Activated CD4-positive, alpha-beta memory T cell treated with anti-CD3 and anti-CD28 coated beads for 36 hours (primary cell): ENCODE data around the gene ADCY2. TPM values are rescaled to one million over a fixed set of nuclear protein-coding genes. Genes with fewer than 3 reads are reported as not detected.
"Not testable (repeated sequence)": the region's sequence is repeated elsewhere in the genome, so short reads cannot be mapped to it uniquely, and the experiment has no call there.

Experiments
- CTCF ChIA-PET: fragments of 350-600 bp; sonication (Branson Sonifier 250); formaldehyde crosslinking; loops from one replicate; lab custom pipeline; 2021; ENCODE audit warnings: antibody characterized with exemption, inconsistent platforms; lab: Charles Lee
- POLR2A ChIA-PET: fragments of 350-600 bp; sonication (Branson Sonifier 250); formaldehyde crosslinking; loops from one replicate; lab custom pipeline; 2021; ENCODE audit warnings: antibody characterized with exemption; lab: Charles Lee
- DNase-seq: peaks from one replicate; pipeline ENCODE4 v3.0.0-alpha.2; 2020
- H3K27ac Mint-ChIP-seq: one replicate; pipeline ENCODE4 v1.8.0; 2021; ENCODE audit warnings: mixed read lengths
- H3K27me3 Mint-ChIP-seq: one replicate; pipeline ENCODE4 v1.8.0; 2021; ENCODE audit warnings: mixed read lengths
- H3K36me3 Mint-ChIP-seq: one replicate; pipeline ENCODE4 v1.8.0; 2021; ENCODE audit warnings: mixed read lengths
- H3K4me1 Mint-ChIP-seq: one replicate; pipeline ENCODE4 v1.8.0; 2021; ENCODE audit warnings: low read depth, mixed read lengths
- H3K4me3 Mint-ChIP-seq: one replicate; pipeline ENCODE4 v1.8.0; 2021; ENCODE audit warnings: mild to moderate bottlenecking, mixed read lengths
- H3K9me3 Mint-ChIP-seq: one replicate; pipeline ENCODE4 v1.8.0; 2021; ENCODE audit warnings: mixed read lengths
- intact Hi-C: fragments of 100-400 bp; cut with micrococcal nuclease; formaldehyde crosslinking; loops from one replicate; pipeline ENCODE4 v1.15.1; 2023
- total RNA-seq, 2 experiments: library from RNA; stranded (reverse); gene quantifications; one replicate each; pipeline ENCODE4 v1.2.3, GENCODE V29; 2021

Gene ADCY2
- total RNA-seq, 2 experiments from 2014 or later: not detected

DNA sequence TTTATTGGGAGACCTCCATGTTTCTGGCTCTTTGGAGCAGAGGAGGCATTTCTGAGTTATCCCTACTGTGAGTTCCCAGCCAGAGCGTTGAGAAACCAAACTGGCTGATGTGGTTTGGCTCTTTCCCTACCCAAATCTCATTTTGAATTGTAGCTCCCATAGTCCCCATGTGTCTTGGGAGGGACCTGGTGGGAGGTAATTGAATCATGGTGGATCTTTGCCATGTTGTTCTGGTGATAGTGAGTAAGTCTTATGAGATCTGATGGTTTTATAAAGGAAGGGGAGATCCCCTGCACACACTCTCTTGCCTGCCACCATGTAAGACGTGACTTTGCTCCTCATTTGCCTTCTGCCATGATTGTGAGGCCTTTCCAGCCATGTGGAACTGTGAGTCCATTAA lies 27.3 kb downstream of the ADCY2 start:
- POLR2A ChIA-PET, DNase-seq, H3K4me1 Mint-ChIP-seq, H3K27ac Mint-ChIP-seq, intact Hi-C loops, CTCF ChIA-PET, H3K4me3 Mint-ChIP-seq, H3K9me3 Mint-ChIP-seq, H3K36me3 Mint-ChIP-seq: not testable (repeated sequence)
- H3K27me3 Mint-ChIP-seq: peaks cover 12% of the 10 kb centered on the region

DNA sequence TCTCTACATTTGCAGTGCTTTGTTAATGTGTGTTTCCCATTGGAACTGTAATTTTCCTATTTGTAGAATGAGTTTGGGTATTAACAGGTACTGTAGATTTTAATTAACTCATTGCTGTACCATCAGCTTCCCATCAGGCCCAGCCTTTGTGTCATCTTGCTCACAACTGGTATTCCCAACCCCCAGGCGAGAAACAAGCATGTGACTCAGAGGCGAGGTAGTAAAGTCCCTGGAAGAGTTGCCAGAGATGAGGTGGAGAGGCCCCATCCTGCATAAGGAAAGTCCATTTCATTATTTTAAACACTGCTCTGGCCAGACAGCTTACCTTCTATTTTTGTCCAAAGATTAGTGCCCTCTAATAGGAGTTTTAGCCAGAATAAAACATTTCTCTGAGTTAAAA lies 29.9 kb downstream of the ADCY2 start:
- Mint-ChIP-seq H3K27ac (no peak overlapping the region), H3K36me3 (no peaks in the 10 kb centered on the region), H3K4me1 (no peaks in the 10 kb centered on the region), H3K9me3 (peaks cover 8% of the 10 kb centered on the region), H3K27me3 (peaks cover 7% of the 10 kb centered on the region), H3K4me3 (no peak overlapping the region)
- CTCF ChIA-PET: no interaction called here
- no peak for DNase-seq
- intact Hi-C loops: no loop called here
- POLR2A ChIA-PET: no interaction called here

DNA sequence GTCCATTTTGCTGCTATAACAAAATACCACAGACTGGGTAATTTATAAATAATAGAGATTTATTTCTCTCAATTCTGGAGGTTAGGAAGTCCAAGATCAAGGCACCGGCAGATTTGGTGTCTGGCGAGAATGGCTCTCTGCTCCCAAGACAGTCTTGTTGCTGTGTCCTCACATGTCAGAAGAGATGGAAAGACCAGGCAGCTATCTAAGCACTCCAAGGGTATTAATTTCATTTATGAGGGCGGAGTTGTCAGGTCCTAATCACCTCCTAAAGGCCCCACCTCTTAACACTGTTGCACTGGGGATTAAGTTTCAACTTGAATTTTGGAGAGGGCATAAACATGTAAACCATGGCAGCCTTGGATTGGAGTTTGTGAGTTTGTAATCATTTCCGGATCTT lies 30.3 kb downstream of the ADCY2 start:
- H3K4me1 Mint-ChIP-seq: no peaks in the 10 kb centered on the region
- H3K27ac Mint-ChIP-seq: no peak overlapping the region
- ChIA-PET POLR2A (no interaction called here), CTCF (no interaction called here)
- intact Hi-C loops: no loop called here
- H3K9me3 Mint-ChIP-seq: peaks cover 8% of the 10 kb centered on the region
- H3K36me3 Mint-ChIP-seq: no peaks in the 10 kb centered on the region
- H3K4me3 Mint-ChIP-seq: no peak overlapping the region
- no peak for DNase-seq
- H3K27me3 Mint-ChIP-seq: peaks cover 6% of the 10 kb centered on the region

DNA sequence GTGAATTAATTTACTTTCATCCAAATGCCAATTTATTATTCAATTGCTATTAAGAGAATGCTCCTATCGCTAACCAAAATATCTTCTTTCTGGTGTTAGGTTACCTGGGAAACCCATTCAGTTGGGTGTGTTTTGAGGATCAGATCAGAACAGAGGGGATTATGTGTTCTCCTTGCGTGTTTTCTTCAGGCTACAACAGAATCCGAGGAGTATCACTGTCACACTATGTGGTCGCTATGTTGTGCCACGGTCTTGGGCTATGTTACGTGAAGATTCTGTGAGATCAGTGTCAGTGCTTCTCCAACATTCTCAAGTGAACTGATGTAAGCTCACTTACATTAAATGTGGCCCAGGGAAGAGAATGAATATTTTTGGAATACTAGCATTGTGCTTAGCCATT lies 39.0 kb downstream of the ADCY2 start:
- no peak overlapping the region for H3K4me3 Mint-ChIP-seq
- H3K36me3 Mint-ChIP-seq: no peaks in the 10 kb centered on the region
- H3K9me3 Mint-ChIP-seq: peaks cover 4% of the 10 kb centered on the region
- CTCF ChIA-PET: interaction anchor here (0.7 kb wide), 1 partner anchor 131 kb away, joined by 3 read pairs; no protein-coding TSS in a partner anchor
- POLR2A ChIA-PET: no interaction called here
- H3K27ac Mint-ChIP-seq: no peak overlapping the region
- no peaks in the 10 kb centered on the region for H3K27me3 Mint-ChIP-seq
- intact Hi-C loops: no loop called here
- DNase-seq: no peak
- H3K4me1 Mint-ChIP-seq: no peaks in the 10 kb centered on the region

DNA sequence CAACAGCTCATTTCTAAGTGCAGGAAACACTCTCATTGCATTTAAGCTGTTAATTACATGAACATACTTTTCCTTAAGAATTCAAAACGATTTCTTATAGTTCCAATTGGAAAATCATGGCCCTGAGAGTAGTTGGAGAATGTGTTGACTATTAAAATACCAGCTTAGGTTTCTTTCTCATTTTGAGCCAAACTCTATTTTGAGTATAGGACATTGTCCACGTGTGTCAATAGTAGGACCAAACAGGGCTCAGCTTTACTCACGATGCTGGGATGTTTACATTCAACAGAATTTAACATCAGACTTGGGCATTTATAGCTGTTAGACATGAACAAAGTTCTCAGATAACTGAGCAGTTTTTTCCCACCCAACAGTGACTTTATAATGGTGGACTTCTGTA lies 39.6 kb downstream of the ADCY2 start:
- intact Hi-C loops: no loop called here
- Mint-ChIP-seq H3K4me3 (no peak overlapping the region), H3K27me3 (no peaks in the 10 kb centered on the region), H3K9me3 (peaks cover 4% of the 10 kb centered on the region), H3K36me3 (no peaks in the 10 kb centered on the region), H3K27ac (no peak overlapping the region), H3K4me1 (no peaks in the 10 kb centered on the region)
- CTCF ChIA-PET: no interaction called here
- POLR2A ChIA-PET: no interaction called here
- no peak for DNase-seq

DNA sequence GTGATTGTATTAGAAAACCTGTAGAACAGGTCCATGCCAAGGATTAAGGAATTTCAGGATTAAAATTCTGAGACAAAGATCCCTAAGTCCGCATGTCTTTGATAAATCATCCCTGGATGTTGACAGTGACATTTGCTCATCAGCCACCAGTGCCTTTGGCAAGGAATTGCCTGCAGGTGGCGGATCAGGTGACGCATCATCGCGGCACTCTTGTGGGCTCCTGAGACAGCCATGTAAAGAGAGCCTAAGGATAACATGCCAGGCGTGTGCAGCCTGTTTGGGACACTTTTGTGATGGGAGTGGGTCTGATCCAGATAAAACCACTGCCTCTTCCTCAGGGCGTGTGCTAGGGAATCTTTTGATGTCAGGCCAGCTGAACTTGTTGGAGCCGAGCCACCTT lies 40.6 kb downstream of the ADCY2 start:
- Mint-ChIP-seq H3K4me3 (no peak overlapping the region), H3K27ac (no peak overlapping the region), H3K4me1 (no peaks in the 10 kb centered on the region), H3K27me3 (no peaks in the 10 kb centered on the region), H3K36me3 (no peaks in the 10 kb centered on the region), H3K9me3 (peaks cover 4% of the 10 kb centered on the region)
- no peak for DNase-seq
- ChIA-PET CTCF (no interaction called here), POLR2A (no interaction called here)
- intact Hi-C loops: no loop called here

DNA sequence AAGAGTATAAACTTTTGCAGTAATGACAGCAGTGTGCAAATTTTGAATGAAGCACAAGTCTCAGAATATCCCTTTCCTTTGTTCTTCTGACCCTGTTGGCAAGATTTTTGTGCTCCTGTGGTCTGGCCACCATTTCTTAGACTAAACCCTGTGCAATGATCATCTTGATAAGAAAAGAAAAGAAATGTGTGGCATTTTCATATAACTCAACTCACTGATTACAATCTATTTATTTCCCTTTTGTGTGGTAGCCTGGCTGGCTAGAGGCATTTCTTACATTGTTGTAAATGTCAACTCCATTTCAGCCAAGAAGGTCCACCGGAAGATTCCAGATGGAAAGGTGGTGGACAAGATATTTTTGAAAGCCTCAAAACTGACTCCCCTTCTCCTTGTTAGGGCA lies 41.9 kb downstream of the ADCY2 start:
- peaks cover 4% of the 10 kb centered on the region for H3K9me3 Mint-ChIP-seq
- no peak for DNase-seq
- no peak overlapping the region for H3K27ac Mint-ChIP-seq
- no peaks in the 10 kb centered on the region for H3K4me1 Mint-ChIP-seq
- intact Hi-C loops: no loop called here
- ChIA-PET CTCF (no interaction called here), POLR2A (no interaction called here)
- no peaks in the 10 kb centered on the region for H3K27me3 Mint-ChIP-seq
- H3K36me3 Mint-ChIP-seq: no peaks in the 10 kb centered on the region
- no peak overlapping the region for H3K4me3 Mint-ChIP-seq

DNA sequence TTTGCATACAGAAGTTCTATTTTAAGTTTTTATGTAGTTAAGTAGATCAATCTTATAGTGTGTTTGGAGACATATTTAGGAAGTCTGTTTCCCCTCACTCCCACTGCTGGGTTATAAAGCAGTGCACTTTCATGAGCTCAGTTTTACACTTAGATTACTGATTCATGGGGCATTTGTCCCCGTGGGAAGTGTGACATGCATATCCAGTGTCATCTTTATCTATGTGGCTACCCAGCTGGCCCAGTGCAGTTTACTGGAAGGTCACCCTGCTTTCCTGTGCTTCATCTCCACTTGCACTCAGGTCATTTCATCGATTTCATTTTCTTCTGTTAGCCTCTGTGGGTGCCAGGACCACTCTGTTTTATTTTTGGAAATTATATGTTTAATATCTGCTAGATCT lies 49.1 kb downstream of the ADCY2 start:
- no peaks in the 10 kb centered on the region for H3K9me3 Mint-ChIP-seq
- H3K27me3 Mint-ChIP-seq: no peaks in the 10 kb centered on the region
- ChIA-PET POLR2A (no interaction called here), CTCF (no interaction called here)
- no peaks in the 10 kb centered on the region for H3K36me3 Mint-ChIP-seq
- H3K27ac Mint-ChIP-seq: no peak overlapping the region
- H3K4me1 Mint-ChIP-seq: no peaks in the 10 kb centered on the region
- DNase-seq: no peak
- intact Hi-C loops: no loop called here
- no peak overlapping the region for H3K4me3 Mint-ChIP-seq

DNA sequence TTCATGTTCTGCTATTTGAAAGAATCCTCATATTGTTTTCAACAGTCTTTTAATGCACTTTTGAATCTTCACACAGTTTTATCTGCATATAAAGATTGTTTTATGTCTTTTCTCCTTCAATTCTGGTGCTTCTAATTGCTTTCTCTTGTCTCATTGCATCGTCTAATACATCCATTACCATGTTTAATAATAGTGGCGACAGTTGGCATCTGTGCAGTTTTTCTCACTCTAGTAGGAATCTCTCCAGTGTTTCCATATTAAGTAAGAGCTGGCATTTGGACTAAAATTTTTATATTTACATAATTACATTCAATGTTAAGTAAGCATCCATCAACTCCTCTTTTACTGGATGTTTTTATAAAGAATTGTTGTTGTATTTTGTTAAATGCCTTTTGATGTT lies 49.9 kb downstream of the ADCY2 start:
- ChIA-PET POLR2A (no interaction called here), CTCF (no interaction called here)
- H3K9me3 Mint-ChIP-seq: no peaks in the 10 kb centered on the region
- intact Hi-C loops: no loop called here
- no peak for DNase-seq
- H3K27me3 Mint-ChIP-seq: no peaks in the 10 kb centered on the region
- H3K4me1 Mint-ChIP-seq: no peaks in the 10 kb centered on the region
- no peak overlapping the region for H3K27ac Mint-ChIP-seq
- H3K4me3 Mint-ChIP-seq: no peak overlapping the region
- H3K36me3 Mint-ChIP-seq: no peaks in the 10 kb centered on the region

DNA sequence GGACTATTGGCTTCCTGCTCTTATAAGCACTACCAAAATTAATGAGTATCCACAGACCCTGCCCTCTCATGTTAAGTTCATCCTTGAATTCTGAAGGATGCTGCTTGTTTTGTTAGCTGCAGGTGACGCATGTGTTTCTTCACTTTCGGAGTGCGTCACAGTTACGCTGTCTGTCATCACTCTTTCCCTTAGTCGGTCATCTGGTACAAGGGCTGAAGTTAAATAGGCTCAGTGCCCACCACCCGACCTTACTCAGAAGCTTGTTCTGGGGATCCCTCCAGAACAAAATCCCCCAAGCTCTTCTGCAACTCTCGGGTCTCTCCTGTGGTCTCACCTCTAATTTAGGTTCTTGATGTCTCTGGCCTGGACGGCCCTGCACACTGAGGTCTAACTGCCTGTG lies 51.0 kb downstream of the ADCY2 start:
- Mint-ChIP-seq H3K27ac (no peak overlapping the region), H3K36me3 (no peaks in the 10 kb centered on the region), H3K9me3 (no peaks in the 10 kb centered on the region), H3K4me3 (no peak overlapping the region), H3K4me1 (no peaks in the 10 kb centered on the region), H3K27me3 (no peaks in the 10 kb centered on the region)
- no peak for DNase-seq
- intact Hi-C loops: no loop called here
- POLR2A ChIA-PET: no interaction called here
- CTCF ChIA-PET: no interaction called here

DNA sequence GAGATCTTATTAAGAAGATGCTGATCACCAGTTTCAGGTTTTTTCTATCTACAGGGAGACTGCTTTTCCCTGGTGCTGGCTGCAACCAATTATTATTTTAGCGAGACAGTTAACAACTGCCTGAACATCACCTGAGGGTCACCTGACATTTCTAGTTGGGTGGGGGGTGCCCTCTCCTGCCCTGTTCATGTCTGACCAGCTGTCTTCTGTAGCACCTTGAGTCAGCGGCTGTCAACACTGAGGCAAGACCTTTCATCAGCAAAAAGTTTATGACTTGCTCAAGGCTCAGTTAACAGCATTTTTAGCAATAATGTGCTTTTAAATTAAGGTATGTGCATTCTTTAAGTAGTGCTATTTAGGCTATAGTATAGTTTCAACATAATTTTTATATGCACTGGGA lies 58.0 kb downstream of the ADCY2 start:
- Mint-ChIP-seq H3K27ac (no peak overlapping the region), H3K36me3 (no peaks in the 10 kb centered on the region), H3K4me1 (no peaks in the 10 kb centered on the region), H3K27me3 (peaks cover 3% of the 10 kb centered on the region), H3K4me3 (no peak overlapping the region), H3K9me3 (no peaks in the 10 kb centered on the region)
- DNase-seq: no peak
- POLR2A ChIA-PET: no interaction called here
- CTCF ChIA-PET: no interaction called here
- intact Hi-C loops: no loop called here

DNA sequence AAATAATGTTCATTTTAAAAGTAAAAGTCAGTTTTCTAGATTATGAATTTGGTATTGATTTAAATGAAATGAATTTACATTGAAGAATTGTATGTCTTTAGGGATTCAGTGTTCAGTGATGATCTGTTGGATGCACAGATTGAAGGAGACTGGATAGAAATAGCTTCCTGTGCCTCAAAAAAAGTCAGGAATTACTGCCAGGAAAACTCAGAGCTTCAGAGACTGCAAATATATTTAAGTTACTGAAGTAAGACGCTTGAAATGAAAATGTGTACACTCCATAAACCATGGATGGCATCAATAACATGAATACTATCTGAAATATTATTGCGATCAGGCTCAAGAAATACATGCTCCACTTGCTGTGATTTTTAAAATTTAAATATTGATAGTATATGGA lies 60.3 kb downstream of the ADCY2 start:
- H3K4me1 Mint-ChIP-seq: no peaks in the 10 kb centered on the region
- ChIA-PET POLR2A (no interaction called here), CTCF (no interaction called here)
- H3K27ac Mint-ChIP-seq: no peak overlapping the region
- H3K9me3 Mint-ChIP-seq: no peaks in the 10 kb centered on the region
- peaks cover 3% of the 10 kb centered on the region for H3K27me3 Mint-ChIP-seq
- H3K36me3 Mint-ChIP-seq: no peaks in the 10 kb centered on the region
- H3K4me3 Mint-ChIP-seq: no peak overlapping the region
- intact Hi-C loops: no loop called here
- no peak for DNase-seq

DNA sequence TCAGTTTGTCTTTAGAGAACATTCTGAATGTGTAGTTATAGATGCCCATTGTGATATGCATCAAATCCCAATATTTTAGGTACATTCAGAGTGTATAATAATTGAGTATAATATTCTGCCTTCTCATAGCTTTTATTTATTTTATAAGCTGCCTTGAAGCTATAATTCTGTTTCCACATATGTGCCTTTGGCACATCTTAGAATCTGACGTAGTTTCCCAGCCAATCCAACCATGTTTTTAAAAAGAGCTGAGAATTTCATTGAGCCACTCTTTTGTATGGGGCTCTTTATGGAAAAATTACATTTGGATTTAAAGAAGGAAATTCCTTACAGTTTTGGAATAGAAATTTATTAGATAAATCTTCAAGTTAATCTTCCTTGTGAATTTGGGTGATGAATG lies 65.4 kb downstream of the ADCY2 start:
- H3K27me3 Mint-ChIP-seq: no peaks in the 10 kb centered on the region
- H3K9me3 Mint-ChIP-seq: peaks cover 2% of the 10 kb centered on the region
- H3K36me3 Mint-ChIP-seq: no peaks in the 10 kb centered on the region
- intact Hi-C loops: no loop called here
- no peak overlapping the region for H3K27ac Mint-ChIP-seq
- ChIA-PET POLR2A (no interaction called here), CTCF (no interaction called here)
- no peak overlapping the region for H3K4me3 Mint-ChIP-seq
- no peaks in the 10 kb centered on the region for H3K4me1 Mint-ChIP-seq
- DNase-seq: no peak

DNA sequence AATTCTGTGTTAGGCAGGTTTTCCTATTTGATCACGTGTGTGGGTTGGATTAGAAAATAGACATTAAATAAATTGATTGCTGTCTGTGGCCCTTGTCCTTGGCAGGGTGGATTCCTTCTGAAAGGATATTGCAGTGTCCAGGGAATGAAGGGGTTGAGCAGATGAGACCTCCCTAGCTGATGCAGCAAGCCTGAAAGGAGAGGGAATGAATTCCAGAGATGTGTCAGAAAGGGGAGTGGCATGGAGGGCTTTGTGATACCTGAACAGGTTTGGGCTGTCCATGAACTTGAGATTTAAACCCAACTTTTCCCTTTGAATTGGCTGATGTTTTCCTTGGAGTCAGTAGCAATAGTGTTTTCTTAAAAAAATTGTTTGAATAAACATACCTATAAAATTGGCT lies 66.8 kb downstream of the ADCY2 start:
- Mint-ChIP-seq H3K9me3 (peaks cover 2% of the 10 kb centered on the region), H3K27me3 (no peaks in the 10 kb centered on the region), H3K27ac (no peak overlapping the region), H3K4me1 (no peaks in the 10 kb centered on the region), H3K36me3 (no peaks in the 10 kb centered on the region), H3K4me3 (no peak overlapping the region)
- no peak for DNase-seq
- CTCF ChIA-PET: no interaction called here
- POLR2A ChIA-PET: no interaction called here
- intact Hi-C loops: no loop called here
